KMS-11 (cell line): Measurements from ENCODE around the gene KCNG3.

Experiments used
- H2AFZ ChIP-seq: fragments of 200-600 bp; sonication (generic); 2 replicates; pipeline ENCODE4 v1.6.1; 2016; ENCODE audit warnings: antibody characterized with exemption, mixed run types, low read depth
- H3K27ac ChIP-seq: fragments of 200-600 bp; sonication (generic); 2 replicates; pipeline ENCODE4 v1.6.1; 2016; ENCODE audit warnings: mild to moderate bottlenecking, mixed run types
- H3K27me3 ChIP-seq: fragments of 200-600 bp; sonication (generic); 2 replicates; pipeline ENCODE4 v1.6.1; 2017; ENCODE audit warnings: mild to moderate bottlenecking, low read depth, mixed run types, moderate library complexity; ENCODE audit not compliant: insufficient read depth
- H3K36me3 ChIP-seq: fragments of 200-600 bp; sonication (generic); 2 replicates; pipeline ENCODE4 v1.6.1; 2017; ENCODE audit warnings: mild to moderate bottlenecking, mixed run types; ENCODE audit not compliant: insufficient read depth
- H3K4me1 ChIP-seq: fragments of 200-600 bp; sonication (generic); 2 replicates; pipeline ENCODE4 v1.6.1; 2016; ENCODE audit warnings: mild to moderate bottlenecking, low read depth, mixed run types; ENCODE audit not compliant: poor library complexity, severe bottlenecking
- H3K4me2 ChIP-seq: fragments of 200-600 bp; sonication (generic); 2 replicates; pipeline ENCODE4 v1.7.0; 2016; ENCODE audit warnings: mild to moderate bottlenecking, mixed run types
- H3K4me3 ChIP-seq: fragments of 200-600 bp; sonication (generic); IDR thresholded peaks from 2 replicates; pipeline ENCODE4 v1.6.1; 2017; ENCODE audit warnings: low read depth, low read length, mixed read lengths; ENCODE audit not compliant: insufficient read depth
- H3K79me2 ChIP-seq: fragments of 200-600 bp; sonication (generic); 2 replicates; pipeline ENCODE4 v1.6.1; 2016; ENCODE audit warnings: low read depth, mixed run types; ENCODE audit not compliant: insufficient read depth
- H3K9ac ChIP-seq: fragments of 200-600 bp; sonication (generic); 2 replicates; pipeline ENCODE4 v1.6.1; 2016; ENCODE audit warnings: mild to moderate bottlenecking, mixed run types
- H4K20me1 ChIP-seq: fragments of 200-600 bp; sonication (generic); 2 replicates; pipeline ENCODE4 v1.6.1; 2016; ENCODE audit warnings: mild to moderate bottlenecking, mixed run types; ENCODE audit not compliant: insufficient read depth
- TF ChIP-seq, protein P1 (sequence below): fragments of 200-600 bp; sonication (generic); conservative IDR thresholded peaks from 2 replicates; pipeline ENCODE4 v1.6.1; 2017; ENCODE audit warnings: low read depth, mild to moderate bottlenecking, antibody characterized with exemption, low read length, moderate library complexity, mixed read lengths

The KCNG3 gene

DNA sequence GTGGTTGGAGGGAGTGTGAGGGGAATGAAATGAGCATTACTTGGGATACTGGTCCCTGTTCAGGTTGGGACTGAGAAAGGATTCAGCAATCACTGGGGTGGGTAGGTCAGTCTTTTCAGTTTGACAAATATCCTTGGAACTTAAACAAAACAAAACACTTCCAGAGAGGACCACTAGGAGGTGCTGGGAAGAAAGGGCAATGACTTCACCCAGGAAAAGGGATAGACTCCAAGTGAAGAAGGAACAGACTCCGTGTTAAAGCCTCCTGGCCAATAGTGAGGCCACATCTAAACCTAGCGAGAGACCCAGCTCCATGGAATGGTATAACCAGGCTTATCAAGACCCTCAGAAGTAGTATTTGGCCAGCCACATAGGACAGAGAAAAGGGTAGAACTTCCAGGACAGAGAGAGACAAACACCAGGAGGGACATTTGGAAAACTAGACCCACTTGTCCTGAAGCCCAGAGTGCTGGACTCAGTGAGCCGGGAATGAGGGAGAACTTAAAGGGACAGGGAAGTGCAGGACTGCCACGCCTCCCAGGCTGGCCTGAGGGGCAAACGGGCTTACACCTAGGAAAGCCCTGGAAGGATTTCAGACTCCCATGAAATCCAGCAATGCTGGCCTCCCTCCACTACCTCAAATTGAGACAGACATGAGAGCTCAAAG, 19.6 kb upstream of the KCNG3 start:
- H3K27ac ChIP-seq, result no peak overlapping the region
- no peak overlapping the region for H3K4me2 ChIP-seq
- H3K27me3 ChIP-seq, result no peaks in the 10 kb centered on the region
- no peaks in the 10 kb centered on the region for H3K79me2 ChIP-seq
- TF ChIP-seq, protein P1, sequence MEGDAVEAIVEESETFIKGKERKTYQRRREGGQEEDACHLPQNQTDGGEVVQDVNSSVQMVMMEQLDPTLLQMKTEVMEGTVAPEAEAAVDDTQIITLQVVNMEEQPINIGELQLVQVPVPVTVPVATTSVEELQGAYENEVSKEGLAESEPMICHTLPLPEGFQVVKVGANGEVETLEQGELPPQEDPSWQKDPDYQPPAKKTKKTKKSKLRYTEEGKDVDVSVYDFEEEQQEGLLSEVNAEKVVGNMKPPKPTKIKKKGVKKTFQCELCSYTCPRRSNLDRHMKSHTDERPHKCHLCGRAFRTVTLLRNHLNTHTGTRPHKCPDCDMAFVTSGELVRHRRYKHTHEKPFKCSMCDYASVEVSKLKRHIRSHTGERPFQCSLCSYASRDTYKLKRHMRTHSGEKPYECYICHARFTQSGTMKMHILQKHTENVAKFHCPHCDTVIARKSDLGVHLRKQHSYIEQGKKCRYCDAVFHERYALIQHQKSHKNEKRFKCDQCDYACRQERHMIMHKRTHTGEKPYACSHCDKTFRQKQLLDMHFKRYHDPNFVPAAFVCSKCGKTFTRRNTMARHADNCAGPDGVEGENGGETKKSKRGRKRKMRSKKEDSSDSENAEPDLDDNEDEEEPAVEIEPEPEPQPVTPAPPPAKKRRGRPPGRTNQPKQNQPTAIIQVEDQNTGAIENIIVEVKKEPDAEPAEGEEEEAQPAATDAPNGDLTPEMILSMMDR, result peak; percentile 75
- H3K4me1 ChIP-seq, result peaks cover 5% of the 10 kb centered on the region
- no peaks in the 10 kb centered on the region for H3K36me3 ChIP-seq
- no peak overlapping the region for H3K9ac ChIP-seq
- no peak overlapping the region for H2AFZ ChIP-seq
- no peaks in the 10 kb centered on the region for H4K20me1 ChIP-seq
- H3K4me3 ChIP-seq, result no peak overlapping the region

DNA sequence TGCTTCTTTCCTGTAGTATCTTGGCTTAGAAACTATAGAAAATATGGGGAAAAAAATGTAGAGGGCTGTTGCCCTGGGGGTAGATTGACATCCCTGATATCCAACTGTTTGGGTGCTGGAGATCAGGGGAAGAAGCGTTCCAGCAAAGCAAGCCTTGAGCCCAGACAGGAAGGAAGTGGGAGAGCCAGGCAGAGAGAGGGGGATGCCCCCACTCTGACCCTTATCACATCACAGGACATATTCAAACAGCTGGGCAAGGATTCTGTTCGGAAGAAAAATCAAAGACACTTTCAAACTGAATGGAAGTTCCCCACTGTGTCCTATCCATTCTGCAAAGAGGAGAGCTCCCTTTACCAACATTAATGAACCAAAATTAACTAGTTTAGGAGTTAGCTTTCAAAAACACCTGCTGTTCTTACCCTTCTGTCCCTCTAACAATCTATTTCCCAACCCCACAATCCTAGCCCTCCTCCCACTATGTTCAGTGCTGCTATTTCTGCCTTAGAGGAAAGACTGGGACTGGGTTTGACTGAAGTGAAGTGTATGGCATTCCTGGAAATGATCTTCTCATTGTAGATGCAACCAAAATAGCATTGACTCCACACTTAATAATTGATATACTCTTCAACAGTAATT, 16.9 kb upstream of the KCNG3 start:
- no peaks in the 10 kb centered on the region for H3K36me3 ChIP-seq
- no peaks in the 10 kb centered on the region for H3K79me2 ChIP-seq
- no peak overlapping the region for H3K4me3 ChIP-seq
- TF ChIP-seq, protein P1, result no peak
- H4K20me1 ChIP-seq, result no peaks in the 10 kb centered on the region
- no peak overlapping the region for H3K4me2 ChIP-seq
- H3K27ac ChIP-seq, result no peak overlapping the region
- peaks cover 5% of the 10 kb centered on the region for H3K4me1 ChIP-seq
- H3K27me3 ChIP-seq, result no peaks in the 10 kb centered on the region
- no peak overlapping the region for H3K9ac ChIP-seq
- H2AFZ ChIP-seq, result no peak overlapping the region

DNA sequence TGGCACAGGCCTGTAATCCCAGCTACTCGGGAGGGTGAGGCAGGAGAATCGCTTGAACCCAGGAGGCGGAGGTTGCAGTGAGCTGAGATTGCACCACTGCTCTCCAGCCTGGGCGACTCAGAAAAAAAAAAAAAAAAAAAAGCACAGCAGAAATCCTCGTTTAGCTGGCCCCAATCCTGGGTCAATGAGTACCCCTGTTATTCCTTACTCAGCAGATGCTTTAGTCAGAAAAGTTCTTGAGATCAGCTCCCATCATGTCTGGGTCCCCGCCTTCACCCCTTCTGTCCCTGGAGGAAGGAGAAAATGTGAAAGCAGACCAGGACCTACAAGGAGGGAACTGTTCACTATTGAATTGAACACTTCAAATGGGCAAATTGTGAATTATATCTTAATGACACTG, 16.4 kb upstream of the KCNG3 start:
- Histone ChIP-seq H3K36me3 (no peaks in the 10 kb centered on the region), H4K20me1 (no peaks in the 10 kb centered on the region), H3K27ac (no peak overlapping the region), H3K4me2 (no peak overlapping the region), H2AFZ (no peak overlapping the region), H3K4me3 (no peak overlapping the region), H3K27me3 (no peaks in the 10 kb centered on the region), H3K4me1 (peaks cover 9% of the 10 kb centered on the region), H3K79me2 (no peaks in the 10 kb centered on the region), H3K9ac (no peak overlapping the region)
- TF ChIP-seq, protein P1, result no peak

DNA sequence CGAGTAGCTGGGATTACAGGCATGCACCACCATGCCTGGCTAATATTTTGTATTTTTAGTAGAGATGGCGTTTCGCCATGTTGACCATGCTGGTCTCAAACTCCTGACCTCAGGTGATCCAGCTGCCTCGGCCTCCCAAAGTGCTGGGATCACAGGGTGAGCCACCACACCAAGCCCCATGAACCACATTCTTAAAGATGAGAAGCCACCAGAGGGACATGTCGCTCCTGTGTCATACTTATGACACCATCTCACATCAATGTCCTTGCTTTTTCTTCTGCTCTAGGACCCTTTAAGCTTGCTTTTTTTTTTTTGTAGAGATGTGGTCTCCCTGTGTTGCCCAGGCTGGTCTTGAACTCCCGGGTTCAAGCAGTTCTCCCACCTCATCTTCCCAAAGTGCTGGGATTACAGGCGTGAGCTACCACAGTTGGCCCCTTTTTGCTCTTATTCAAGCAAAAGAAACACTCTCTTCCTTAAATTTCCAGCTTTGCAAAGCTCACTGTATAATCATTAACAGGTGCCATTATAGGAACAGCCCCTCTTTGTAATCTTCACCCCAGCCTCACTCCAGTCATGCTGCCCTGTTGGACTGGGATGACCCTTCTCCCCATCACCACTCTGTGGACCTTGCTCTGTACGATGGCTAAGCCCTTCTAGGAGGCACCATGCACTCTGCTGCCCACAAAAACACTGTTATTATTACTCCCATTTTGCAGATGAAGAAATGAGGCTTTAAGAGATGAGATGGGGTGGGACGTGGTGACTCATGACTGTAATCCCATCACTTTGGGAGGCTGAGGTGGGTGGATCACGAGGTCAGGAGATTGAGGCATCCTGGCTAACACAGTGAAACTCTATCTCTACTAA, 10.8 kb upstream of the KCNG3 start:
- H4K20me1 ChIP-seq, result no peaks in the 10 kb centered on the region
- no peaks in the 10 kb centered on the region for H3K79me2 ChIP-seq
- H3K4me3 ChIP-seq, result no peak overlapping the region
- no peaks in the 10 kb centered on the region for H3K36me3 ChIP-seq
- H3K9ac ChIP-seq, result no peak overlapping the region
- H3K4me2 ChIP-seq, result no peak overlapping the region
- H3K27me3 ChIP-seq, result no peaks in the 10 kb centered on the region
- H3K4me1 ChIP-seq, result peaks cover 11% of the 10 kb centered on the region
- TF ChIP-seq, protein P1, result no peak
- H2AFZ ChIP-seq, result no peak overlapping the region
- no peak overlapping the region for H3K27ac ChIP-seq
